H1 (cell line): ENCODE results near the gene ENO4. TPM values are rescaled to one million over a fixed set of nuclear protein-coding genes. Genes with fewer than 3 reads are reported as not detected.

ENCODE experiments used
- CTCF ChIA-PET: fragments of 300-600 bp; sonication (Branson Sonifier 250); formaldehyde crosslinking; loops from one replicate; lab custom pipeline; 2021; ENCODE audit not compliant: partially characterized antibody; lab: Charles Lee
- POLR2A ChIA-PET: fragments of 300-600 bp; sonication (Branson Sonifier 250); formaldehyde crosslinking; loops from one replicate; lab custom pipeline; 2021; ENCODE audit warnings: inconsistent platforms; ENCODE audit not compliant: partially characterized antibody; lab: Charles Lee
- DNase-seq, 2 experiments: peaks; one replicate each; pipeline versions ENCODE4 v3.0.0 to v3.0.0-alpha.2; 2010 to 2022; ENCODE audit warnings: low spot score in 2 of 2, low read depth in 1 of 2, mixed read lengths in 1 of 2
- FAIRE-seq: peaks from 2 replicates; lab custom pipeline; 2011; peaks lifted over from hg19 to GRCh38; lab: Jason Lieb, UNC
- H2AFZ ChIP-seq: 2 replicates; pipeline ENCODE4 v1.8.1; 2012; ENCODE audit warnings: low read length, inconsistent platforms
- H2AK5ac ChIP-seq: 2 replicates; pipeline ENCODE4 v1.6.1; 2013; ENCODE audit warnings: low read depth, low read length
- H2BK120ac ChIP-seq: replicated peaks from 2 replicates; pipeline ENCODE3; 2013; ENCODE audit warnings: low read depth, low read length, inconsistent platforms
- H2BK12ac ChIP-seq: 2 replicates; pipeline ENCODE4 v1.6.1; 2013; ENCODE audit warnings: low read depth, low read length
- H2BK15ac ChIP-seq: 2 replicates; pipeline ENCODE4 v1.6.1; 2013; ENCODE audit warnings: low read length
- H2BK20ac ChIP-seq: 2 replicates; pipeline ENCODE4 v1.6.1; 2013; ENCODE audit warnings: low read length
- H2BK5ac ChIP-seq: 2 replicates; pipeline ENCODE4 v1.6.1; 2013; ENCODE audit warnings: low read depth, low read length
- H3K14ac ChIP-seq: 2 replicates; pipeline ENCODE4 v1.6.1; 2013; ENCODE audit warnings: inconsistent platforms; ENCODE audit not compliant: insufficient read length
- H3K18ac ChIP-seq: 2 replicates; pipeline ENCODE4 v1.6.1; 2013; ENCODE audit warnings: low read length; ENCODE audit errors: extremely low read depth
- H3K23ac ChIP-seq: 2 replicates; pipeline ENCODE4 v1.6.1; 2013; ENCODE audit warnings: inconsistent platforms; ENCODE audit not compliant: insufficient read length
- H3K23me2 ChIP-seq: 2 replicates; pipeline ENCODE4 v1.6.1; 2013; ENCODE audit warnings: low read depth, low read length
- H3K27ac ChIP-seq: 2 replicates; pipeline ENCODE4 v1.6.1; 2011; ENCODE audit warnings: low read depth, low read length, inconsistent platforms
- H3K27me3 ChIP-seq, 4 experiments: replicated peaks in 1 of 4; 1 replicate in 1 of 4; 2 replicates in 3 of 4; pipeline versions ENCODE4 v1.6.1 to v1.8.1; 2011 to 2013; ENCODE audit warnings: low read length in 3 of 4, mild to moderate bottlenecking in 3 of 4, inconsistent platforms in 2 of 4, mixed read lengths in 2 of 4, moderate library complexity in 1 of 4; ENCODE audit not compliant: control insufficient read depth in 3 of 4, insufficient read depth in 3 of 4; ENCODE audit errors: extremely low read depth in 1 of 4
- H3K36me3 ChIP-seq, 4 experiments: 2 replicates each; pipeline versions ENCODE4 v1.6.1 to v1.8.1; 2011 to 2013; ENCODE audit warnings: mild to moderate bottlenecking in 4 of 4, low read length in 3 of 4, moderate library complexity in 2 of 4, control low read depth in 1 of 4, inconsistent platforms in 1 of 4; ENCODE audit not compliant: insufficient read depth in 4 of 4, control insufficient read depth in 2 of 4
- H3K4ac ChIP-seq: replicated peaks from 2 replicates; pipeline ENCODE3; 2013; ENCODE audit warnings: low read length, low read depth, mixed read lengths, inconsistent platforms; ENCODE audit not compliant: insufficient read length
- H3K4me1 ChIP-seq, 4 experiments: replicated peaks in 1 of 4; 1 replicate in 1 of 4; 2 replicates in 3 of 4; pipeline versions ENCODE4 v1.6.1 to v1.8.1; 2011 to 2013; ENCODE audit warnings: low read length in 3 of 4, inconsistent platforms in 2 of 4, mixed read lengths in 1 of 4; ENCODE audit not compliant: insufficient read depth in 4 of 4, control insufficient read depth in 3 of 4
- H3K4me2 ChIP-seq, 2 experiments: 2 replicates each; pipeline versions ENCODE4 v1.6.1 to v1.8.1; 2011 to 2013; ENCODE audit warnings: low read depth in 2 of 2, low read length in 2 of 2, control low read depth in 1 of 2, inconsistent platforms in 1 of 2, mild to moderate bottlenecking in 1 of 2; ENCODE audit not compliant: insufficient read depth in 1 of 2
- H3K4me3 ChIP-seq, 4 experiments: fragments of 200-600, 300-600 bp in 1 of 4; sonication (generic), shearing (Covaris generic), sonication (Bioruptor Twin) in 1 of 4; 2 replicates each; pipeline versions ENCODE4 v1.5.1 to v1.8.1; 2011 to 2016; ENCODE audit warnings: low read length in 4 of 4, low read depth in 3 of 4, control low read depth in 2 of 4, inconsistent platforms in 2 of 4, mild to moderate bottlenecking in 2 of 4, mixed read lengths in 1 of 4, moderate library complexity in 1 of 4; ENCODE audit not compliant: insufficient read depth in 2 of 4; ENCODE audit errors: extremely low read depth in 1 of 4
- H3K56ac ChIP-seq: replicated peaks from 2 replicates; pipeline ENCODE3; 2013; ENCODE audit warnings: low read depth, mild to moderate bottlenecking, mixed read lengths, low read length, inconsistent platforms; ENCODE audit not compliant: insufficient read length
- H3K79me1 ChIP-seq: 2 replicates; pipeline ENCODE4 v1.6.1; 2013; ENCODE audit warnings: low read depth, low read length, control low read depth
- H3K79me2 ChIP-seq, 2 experiments: 2 replicates each; pipeline versions ENCODE4 v1.6.1 to v1.8.1; 2012 to 2013; ENCODE audit warnings: low read length in 2 of 2, mild to moderate bottlenecking in 2 of 2, inconsistent platforms in 1 of 2; ENCODE audit not compliant: insufficient read depth in 2 of 2, control insufficient read depth in 1 of 2
- H3K9ac ChIP-seq, 4 experiments: replicated peaks in 1 of 4; 1 replicate in 1 of 4; 2 replicates in 3 of 4; pipeline versions ENCODE4 v1.6.1 to v1.8.1; 2011 to 2013; ENCODE audit warnings: low read depth in 3 of 4, low read length in 3 of 4, control low read depth in 2 of 4, mild to moderate bottlenecking in 2 of 4, moderate library complexity in 2 of 4, inconsistent platforms in 1 of 4; ENCODE audit errors: extremely low read depth in 1 of 4
- H3K9me3 ChIP-seq, 2 experiments: 2 replicates each; pipeline versions ENCODE4 v1.6.1 to v1.8.1; 2012 to 2013; ENCODE audit warnings: mild to moderate bottlenecking in 2 of 2, moderate library complexity in 2 of 2, control low read depth in 1 of 2, inconsistent platforms in 1 of 2, low read depth in 1 of 2, low read length in 1 of 2, mixed read lengths in 1 of 2; ENCODE audit not compliant: insufficient read depth in 2 of 2
- H4K20me1 ChIP-seq, 2 experiments: replicated peaks in 1 of 2; 2 replicates each; pipeline versions ENCODE3 to v1.8.1; 2011 to 2013; ENCODE audit warnings: inconsistent platforms in 2 of 2, low read length in 2 of 2, mild to moderate bottlenecking in 1 of 2; ENCODE audit not compliant: insufficient read depth in 2 of 2, control insufficient read depth in 1 of 2
- H4K5ac ChIP-seq: 2 replicates; pipeline ENCODE4 v1.6.1; 2013; ENCODE audit warnings: low read length, low read depth, mixed read lengths, inconsistent platforms; ENCODE audit not compliant: insufficient read length
- H4K8ac ChIP-seq: 2 replicates; pipeline ENCODE4 v1.8.0; 2013; ENCODE audit warnings: mild to moderate bottlenecking, moderate library complexity, low read length, inconsistent platforms; ENCODE audit not compliant: insufficient read depth; ENCODE audit errors: extremely low read depth
- H4K91ac ChIP-seq: replicated peaks from 2 replicates; pipeline ENCODE3; 2013; ENCODE audit warnings: low read length, mixed read lengths, inconsistent platforms; ENCODE audit not compliant: insufficient read length
- ASH2L ChIP-seq: fragments of 200-600, 300-600 bp; sonication (generic); IDR thresholded peaks from one replicate; pipeline ENCODE4 v1.7.1; 2017; ENCODE audit warnings: low read length
- WGBS, 2 experiments: shearing (Covaris generic) in 1 of 2; methylation state at CpG; one replicate each; pipeline versions ENCODE4 v1.1.6 to v1.1.7; 2013 to 2015; ENCODE audit warnings: low lambda C conversion rate in 2 of 2, mixed read lengths in 2 of 2, inconsistent platforms in 1 of 2, low coverage in 1 of 2, missing lambda C conversion rate in 1 of 2; ENCODE audit not compliant: insufficient replicate concordance in 2 of 2, insufficient coverage in 1 of 2, insufficient read length in 1 of 2; ENCODE audit errors: extremely low coverage in 1 of 2, missing lambda C conversion rate in 1 of 2; 5-methylcytosine and 5-hydroxymethylcytosine counted together
- polyA plus RNA-seq, 7 experiments: library from polyadenylated mRNA; depleted of rRNA in 3 of 7; stranded (reverse) in 5 of 7; unstranded in 2 of 7; fragments of >200 nt in 5 of 7; fragments of 200-250 nt in 2 of 7; gene quantifications; 1 replicate in 5 of 7; 2 replicates in 1 of 7; 4 replicates in 1 of 7; pipeline versions ENCODE4 v1.2.1 to v1.2.3, GENCODE V29; 2011 to 2013; ENCODE audit warnings: missing spikeins in 2 of 7, mixed read lengths in 2 of 7
- total RNA-seq: library from RNA; stranded (reverse); fragmentation: NEBNext Ultra II Directional; extraction: Animal tissue kit (Norgen Biotek cat#: 25700); gene quantifications from 2 replicates; pipeline ENCODE4 v1.2.1, GENCODE V29; 2021
- TF ChIP-seq, protein P1 (sequence below): IDR thresholded peaks from 2 replicates; pipeline ENCODE4 v1.6.1; 2011; ENCODE audit warnings: low read length, improper control_type of control experiment

The ENO4 gene
- total and polyA plus RNA-seq, 2 of the 8 experiments (the other 6 are each of a cell fraction or from before 2014, with no cell fraction given): 0.77 TPM; not detected in 1

- DNase-seq (no peak), FAIRE-seq (no peak)
- Histone ChIP-seq H3K9ac (no peak overlapping the region), H3K4me3 (no peak overlapping the region), H3K23ac (no peak overlapping the region), H2AFZ (no peak overlapping the region), H2BK120ac (no peak overlapping the region), H4K91ac (no peak overlapping the region), H2BK12ac (no peak overlapping the region), H2BK5ac (no peak overlapping the region), H4K5ac (no peak overlapping the region), H2AK5ac (no peak overlapping the region), H3K9me3 (no peaks in the 10 kb centered on the region), H3K56ac (no peak overlapping the region), H3K23me2 (no peaks in the 10 kb centered on the region), H3K36me3 (no peaks in the 10 kb centered on the region), H3K4me1 (peaks cover 0 to 2% (median under 1%) of the 10 kb centered on the region in 4 experiments; a peak in 1 of 7 replicates), H3K79me2 (no peaks in the 10 kb centered on the region), H3K27ac (no peak overlapping the region), H3K14ac (no peak overlapping the region), H2BK15ac (no peak overlapping the region), H3K27me3 (no peaks in the 10 kb centered on the region), H3K18ac (no peak overlapping the region), H3K79me1 (no peaks in the 10 kb centered on the region), H4K8ac (no peak overlapping the region), H2BK20ac (no peak overlapping the region), H4K20me1 (no peaks in the 10 kb centered on the region), H3K4ac (no peak overlapping the region), H3K4me2 (no peak overlapping the region)
- CTCF ChIA-PET: no interaction called here
- TF ChIP-seq, protein P1, sequence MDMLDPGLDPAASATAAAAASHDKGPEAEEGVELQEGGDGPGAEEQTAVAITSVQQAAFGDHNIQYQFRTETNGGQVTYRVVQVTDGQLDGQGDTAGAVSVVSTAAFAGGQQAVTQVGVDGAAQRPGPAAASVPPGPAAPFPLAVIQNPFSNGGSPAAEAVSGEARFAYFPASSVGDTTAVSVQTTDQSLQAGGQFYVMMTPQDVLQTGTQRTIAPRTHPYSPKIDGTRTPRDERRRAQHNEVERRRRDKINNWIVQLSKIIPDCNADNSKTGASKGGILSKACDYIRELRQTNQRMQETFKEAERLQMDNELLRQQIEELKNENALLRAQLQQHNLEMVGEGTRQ: 0 out of 2 replicates have a peak, but pooled peaks have one; percentile 10
- TF ChIP-seq ASH2L: no peak
- POLR2A ChIA-PET: no interaction called here
- WGBS, 2 experiments: 86% methylated on average over 6 of the region's 6 CpGs; no CpG with 5 or more reads in 1 of the 2 experiments
These were observed 29.2 kb upstream of the ENO4 start for GRCh38 chr10:116819999-116820677.
